Effector CD8-positive, alpha-beta T cell (primary cell): ENCODE results near the gene ICOSLG.
"Not testable (repeated sequence)": the region's sequence is repeated elsewhere in the genome, so short reads cannot be mapped to it uniquely, and the experiment has no call there.

Source experiments
- DNase-seq: peaks from one replicate; lab custom pipeline; 2025; lab: John Stamatoyannopoulos, UW

The ICOSLG gene

DNA sequence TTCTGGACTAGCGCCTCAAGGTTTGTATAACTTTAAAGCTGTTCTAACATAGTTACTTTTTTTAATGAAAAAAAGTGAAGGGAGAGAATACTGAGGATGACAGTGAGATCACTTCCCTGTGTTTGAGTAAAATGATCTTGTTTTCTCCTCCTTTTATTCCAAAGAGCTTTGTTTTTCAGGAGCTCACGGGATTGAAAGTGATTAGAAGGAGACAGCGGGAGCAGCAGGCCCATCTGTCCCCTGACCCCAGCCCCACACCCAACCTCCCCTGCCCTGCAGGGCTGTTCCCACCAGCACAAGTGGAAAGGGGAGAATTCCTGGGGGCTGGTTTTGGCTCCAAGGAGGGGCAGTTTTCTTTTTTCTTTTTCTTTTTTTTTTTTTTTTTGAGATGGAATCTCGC lies 23.0 kb upstream of the ICOSLG start:
- no peak for DNase-seq

DNA sequence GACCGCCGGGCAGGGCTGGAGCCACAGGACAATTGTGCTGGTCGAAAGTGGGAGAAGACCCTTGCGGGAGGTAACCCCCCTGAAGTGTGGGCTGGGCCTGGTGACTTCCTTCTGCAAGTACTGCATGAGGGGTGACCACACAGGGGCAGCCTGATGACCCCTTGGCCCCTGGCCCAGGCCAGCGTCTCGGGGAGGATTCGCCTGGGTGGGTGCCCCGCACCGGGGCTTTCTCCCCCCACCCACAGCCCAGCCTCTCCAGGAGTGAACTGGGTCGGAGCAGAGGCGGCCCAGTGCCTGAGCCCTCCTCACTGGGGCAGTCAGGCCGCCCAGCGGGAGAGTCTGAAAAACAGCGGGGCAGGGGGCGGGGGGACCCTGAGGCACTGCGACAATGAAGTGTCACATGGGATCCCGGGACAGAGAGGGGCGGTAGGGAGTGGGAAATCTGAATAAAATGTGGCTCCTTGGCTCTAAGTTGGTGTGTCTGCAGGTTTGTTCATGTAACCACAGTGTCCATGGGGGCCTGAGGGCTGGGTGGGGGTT lies 22.5 kb upstream of the ICOSLG start:
- no peak for DNase-seq

DNA sequence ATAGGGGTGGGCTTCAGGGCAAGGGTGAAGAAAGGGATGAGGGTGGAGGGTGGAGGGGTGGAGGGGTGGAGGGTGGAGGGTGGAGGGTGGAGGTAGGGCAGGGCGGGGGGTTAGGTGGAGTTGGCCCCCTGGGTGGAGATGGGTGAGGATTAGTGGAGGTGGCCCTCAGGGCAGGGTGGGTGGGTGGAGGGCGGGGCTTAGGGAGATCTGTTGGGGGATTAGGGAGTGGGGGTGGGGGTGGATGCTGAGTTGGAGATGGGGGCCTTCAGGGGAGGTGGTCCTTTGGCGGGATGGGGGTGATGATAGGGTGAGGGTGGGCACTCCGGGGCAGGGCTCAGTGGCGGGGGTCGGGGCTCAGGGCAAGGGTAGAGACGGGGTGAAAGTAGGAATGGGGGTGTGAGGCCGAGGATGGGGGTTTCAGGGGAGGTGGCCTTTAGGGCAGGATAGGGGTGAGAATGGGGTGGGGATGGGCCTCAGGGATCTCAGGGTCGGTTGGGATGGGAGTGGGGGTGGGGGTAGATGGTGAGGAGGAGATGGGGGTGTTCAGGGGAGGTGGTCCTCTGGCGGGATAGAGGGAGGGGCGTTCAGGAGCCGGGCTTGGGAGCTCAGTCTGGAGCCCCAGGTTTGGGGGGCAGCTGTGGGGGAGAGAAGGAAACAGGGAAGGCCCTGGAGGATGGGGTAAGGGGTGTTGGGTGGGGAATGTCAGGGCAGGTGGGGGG lies 21.8 kb upstream of the ICOSLG start:
- DNase-seq: no peak

DNA sequence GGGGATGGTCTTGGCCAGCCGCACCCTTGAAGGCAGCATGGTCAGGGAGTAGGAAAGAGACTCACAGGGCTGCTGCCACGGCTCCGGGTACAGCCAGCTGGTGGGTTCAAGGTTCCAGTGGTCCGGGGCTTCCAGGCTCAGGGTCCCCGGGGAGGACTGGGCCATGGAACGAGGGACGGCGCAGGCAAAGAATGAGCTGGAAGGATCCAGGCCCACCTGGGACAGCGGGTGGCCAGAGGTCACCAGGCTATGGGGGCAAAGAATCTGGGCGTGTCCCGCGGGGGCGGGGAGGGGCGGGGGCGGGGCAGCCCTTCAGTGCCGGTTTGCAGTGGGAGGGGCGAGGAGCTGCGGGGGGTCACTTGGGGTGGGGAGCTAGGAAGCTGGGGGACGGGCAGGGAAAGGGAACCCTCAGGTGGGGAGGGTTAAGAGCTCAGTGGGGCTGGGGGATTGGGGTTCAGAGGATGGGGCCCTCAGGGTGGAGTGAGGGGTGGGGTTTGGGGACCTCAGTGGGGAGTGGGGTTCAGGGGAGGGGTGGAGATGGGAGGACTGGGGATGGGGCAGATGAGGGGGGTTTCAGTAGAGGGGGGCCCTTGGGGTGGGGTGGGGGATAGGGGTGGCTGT lies 21.0 kb upstream of the ICOSLG start, which contains the start of gene DNMT3L:
Gene DNMT3L, minus strand, starts transcription at position 223 of the 621 bp plus-strand sequence. CDS start 638 bp downstream, outside the sequence.
- no peak for DNase-seq

DNA sequence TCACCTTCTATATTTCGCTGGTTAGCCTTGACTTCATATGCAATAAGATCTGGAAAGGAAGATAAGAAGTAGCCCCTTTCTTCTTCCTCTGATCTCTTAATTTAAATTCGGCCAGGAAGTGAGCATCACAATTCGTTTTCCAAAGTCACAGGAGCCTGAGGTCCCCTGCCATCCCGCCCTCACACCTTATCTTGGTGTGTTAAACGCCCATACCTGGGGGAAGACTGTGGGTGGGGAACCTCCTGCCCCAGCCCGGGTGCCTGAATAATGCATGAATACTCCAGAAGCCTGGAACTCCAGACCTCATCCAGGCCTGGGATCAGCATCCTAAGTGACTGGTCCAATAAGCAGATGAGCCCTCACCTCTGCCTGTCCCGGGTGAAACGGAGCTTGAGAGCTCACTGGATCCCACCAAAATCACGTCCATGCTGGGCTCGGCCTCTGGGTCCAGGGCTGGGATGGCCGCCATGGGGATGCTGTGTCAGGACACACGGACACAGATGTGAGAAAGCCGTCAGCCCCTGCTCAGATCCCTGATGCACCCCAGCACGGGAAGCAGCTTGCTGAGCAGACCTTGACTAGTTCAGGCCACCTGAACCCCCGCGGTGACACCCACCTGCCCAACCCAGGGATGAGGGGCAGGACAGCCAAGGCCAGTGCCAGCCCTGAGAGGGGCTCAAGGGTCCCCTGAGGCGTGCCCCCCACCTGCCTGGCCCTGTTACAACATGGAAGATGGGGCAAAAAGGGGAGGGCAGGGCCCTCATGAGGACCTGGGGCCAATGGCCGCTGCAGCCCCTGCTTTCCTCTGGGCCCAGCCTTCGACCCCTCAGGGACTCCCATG lies 20.3 kb upstream of the ICOSLG start:
- DNase-seq: no peak

DNA sequence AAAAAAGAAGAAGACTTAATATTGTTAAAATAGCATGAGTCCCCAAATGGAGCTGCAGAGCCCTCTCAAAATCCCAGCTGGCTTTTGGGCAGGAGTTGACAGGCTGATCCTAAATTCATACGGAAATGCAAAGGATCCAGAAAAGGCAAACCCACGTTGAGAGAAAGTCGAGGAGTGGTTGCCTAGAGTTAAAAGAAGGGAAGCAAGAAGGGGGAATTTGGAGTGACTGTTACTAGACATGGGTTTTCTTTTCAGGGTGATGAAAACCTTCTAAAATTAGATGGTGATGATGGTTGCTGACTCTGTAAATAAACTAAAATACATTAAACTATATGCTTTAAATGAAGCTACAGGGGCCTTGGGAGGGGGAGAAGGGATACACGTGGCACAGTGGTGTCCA lies 19.3 kb upstream of the ICOSLG start:
- no peak for DNase-seq

DNA sequence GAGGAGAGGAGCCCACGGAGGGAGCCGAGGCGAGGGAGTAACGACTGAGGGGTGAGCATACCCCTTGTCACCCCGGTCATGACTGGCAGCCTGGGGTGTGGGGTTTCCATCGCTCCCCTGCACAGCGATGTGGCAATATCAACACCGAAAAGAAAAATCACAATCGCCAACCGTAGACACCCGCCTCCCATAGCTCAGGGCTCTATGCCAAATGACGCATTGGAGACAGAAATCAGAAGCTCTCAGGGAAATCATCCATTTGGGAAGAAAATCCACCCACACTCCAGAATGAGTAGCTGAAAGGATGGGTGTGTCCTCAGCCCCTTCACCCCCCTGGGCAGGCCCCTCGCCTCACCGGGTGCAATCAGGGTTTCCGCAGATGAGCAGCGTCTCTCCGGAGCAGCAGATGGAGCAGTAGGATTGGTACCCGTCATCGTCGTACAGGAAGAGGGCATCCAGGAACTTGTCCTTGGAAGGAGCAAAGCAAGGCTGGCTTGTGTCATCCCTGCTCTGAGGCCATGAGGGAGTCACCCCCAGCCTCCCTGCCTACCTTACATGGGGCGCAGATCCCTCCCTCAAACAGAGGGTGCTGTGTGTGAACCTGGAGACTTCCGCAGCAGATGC lies 18.5 kb upstream of the ICOSLG start:
- DNase-seq: no peak

DNA sequence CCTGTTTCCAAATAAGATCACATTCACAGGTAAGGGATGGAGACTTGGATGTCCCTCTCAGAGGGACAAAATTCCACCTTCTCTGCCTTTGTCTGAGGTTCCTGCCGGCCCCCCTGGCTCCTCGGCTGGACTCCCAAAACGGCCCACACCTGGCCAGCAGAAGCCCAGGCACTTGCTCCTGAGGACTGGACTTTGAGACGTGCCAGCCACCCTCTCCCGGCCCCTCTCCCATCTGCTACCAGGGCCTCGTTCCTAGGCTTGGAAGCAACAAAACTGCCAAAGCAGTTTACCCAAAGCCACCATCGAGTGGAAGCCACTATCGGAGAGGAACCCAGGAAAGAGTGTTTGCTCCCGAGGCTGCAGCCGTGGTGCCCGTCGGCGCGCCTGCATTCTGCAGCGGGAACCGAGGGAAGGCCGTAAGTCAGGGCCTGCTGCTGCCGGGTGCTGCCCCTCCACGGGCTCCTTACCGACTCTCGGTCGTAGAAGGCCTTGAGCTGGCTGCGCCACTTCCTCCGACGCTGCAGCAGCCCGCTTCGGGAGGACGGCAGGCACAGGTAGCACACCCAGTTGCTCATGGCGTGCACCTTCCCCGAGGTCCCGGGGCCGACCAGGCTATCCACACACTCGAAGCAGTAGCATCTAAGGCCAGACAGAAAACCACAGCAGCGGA lies 17.4 kb upstream of the ICOSLG start:
- no peak for DNase-seq

DNA sequence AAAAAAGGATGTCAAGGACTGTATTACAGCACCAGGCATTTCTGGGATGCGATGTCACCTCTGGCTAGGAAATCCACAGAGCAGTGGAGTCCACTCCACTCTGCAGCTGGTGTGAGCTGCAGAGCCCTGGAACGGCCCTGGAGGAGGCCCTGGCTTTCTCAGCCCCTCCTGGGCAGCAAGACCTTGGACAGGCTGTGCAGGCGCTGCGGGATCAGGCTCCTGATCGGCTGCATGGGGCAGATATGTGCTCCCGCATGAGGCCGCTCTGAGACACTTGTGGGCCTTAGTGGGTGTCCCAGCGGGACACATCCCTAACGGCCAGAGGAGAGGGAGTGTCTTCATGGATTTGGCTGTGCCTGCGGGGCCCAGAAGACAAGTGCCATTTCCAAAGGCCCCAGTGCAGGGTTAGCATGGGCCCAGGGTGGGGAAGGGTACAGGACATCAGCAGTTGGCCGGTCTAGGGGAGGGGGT lies 14.8 kb upstream of the ICOSLG start:
- no peak for DNase-seq

DNA sequence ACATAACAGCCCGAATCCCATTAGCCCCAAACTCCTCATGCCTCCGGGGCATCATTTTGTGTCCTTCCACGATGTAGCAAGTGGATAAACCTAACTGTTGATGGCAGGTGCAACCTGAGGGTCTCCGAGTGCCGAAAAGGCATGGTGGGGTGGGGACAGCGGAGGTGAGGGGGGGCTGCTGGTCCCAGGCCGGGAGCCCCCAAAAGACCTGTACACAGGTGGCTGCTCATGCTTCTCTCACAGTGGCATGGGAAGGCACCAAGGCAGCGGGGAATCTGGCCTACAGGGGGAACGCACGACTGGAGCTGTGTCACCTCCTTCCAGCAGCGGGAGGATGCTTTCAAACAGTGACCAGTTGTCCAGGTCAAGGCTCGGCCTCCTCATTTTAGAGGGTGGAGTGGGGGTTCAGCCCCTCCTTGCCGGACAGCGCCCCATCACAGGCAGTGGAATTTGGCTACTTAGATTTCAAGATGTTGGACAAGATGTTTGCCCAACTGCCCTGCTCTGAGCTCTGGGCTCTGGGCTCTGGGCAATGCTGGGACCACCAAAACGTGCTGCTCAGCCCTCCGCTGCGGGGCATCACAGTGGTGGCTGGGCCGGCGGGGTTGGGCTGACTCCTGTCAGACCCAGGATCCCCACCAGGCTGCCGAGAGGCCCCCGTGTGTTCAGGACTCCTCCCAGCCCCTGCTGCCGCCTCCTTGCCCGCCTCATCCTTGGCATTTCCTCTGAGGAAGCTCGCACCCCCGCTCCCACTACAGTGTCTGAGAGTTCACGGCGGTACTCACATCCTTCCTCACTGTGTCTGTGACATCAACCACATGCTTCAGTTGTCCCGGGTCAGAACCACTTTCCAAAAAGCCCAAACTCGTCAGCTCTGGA lies 13.3 kb upstream of the ICOSLG start:
- DNase-seq: no peak

DNA sequence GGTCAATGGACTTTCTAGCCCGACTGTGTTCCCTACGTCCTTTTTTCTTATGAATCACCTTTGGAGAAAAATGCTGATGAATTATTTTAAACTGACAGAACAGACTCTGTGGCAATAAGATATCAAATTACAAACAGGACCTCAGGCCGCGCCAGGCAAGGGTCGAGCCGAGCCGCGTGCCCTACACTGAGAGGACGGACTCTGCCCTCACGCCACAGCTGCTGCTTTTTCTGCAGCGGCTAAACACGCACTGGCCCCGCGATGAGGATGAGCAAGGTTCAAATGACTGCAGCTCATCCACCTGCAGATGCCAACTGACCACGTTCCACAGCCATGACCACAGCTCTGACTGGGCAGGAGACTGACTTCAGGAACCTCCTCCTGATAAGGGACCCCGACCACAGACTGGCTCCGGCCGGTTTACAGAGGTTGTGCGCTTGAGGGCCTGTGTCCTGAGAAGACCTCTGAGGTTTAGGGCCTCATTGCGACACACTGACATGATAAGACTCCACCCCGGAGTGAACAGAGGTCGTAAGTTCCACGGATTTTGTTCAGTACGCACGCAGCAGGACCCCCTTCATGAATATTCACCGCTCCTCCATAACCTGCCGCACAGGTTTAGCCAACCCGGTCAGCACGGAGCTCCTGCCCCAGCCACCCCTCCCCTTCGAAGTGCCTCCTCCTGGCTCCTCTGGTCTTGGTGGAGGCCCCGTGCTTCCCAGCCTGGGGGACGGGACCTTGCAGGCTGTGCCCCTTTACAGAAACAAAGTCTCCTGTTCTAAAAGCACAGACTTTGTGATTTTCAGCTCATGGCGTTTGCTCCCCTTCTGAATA lies 8.7 kb upstream of the ICOSLG start:
- not testable (repeated sequence) for DNase-seq

DNA sequence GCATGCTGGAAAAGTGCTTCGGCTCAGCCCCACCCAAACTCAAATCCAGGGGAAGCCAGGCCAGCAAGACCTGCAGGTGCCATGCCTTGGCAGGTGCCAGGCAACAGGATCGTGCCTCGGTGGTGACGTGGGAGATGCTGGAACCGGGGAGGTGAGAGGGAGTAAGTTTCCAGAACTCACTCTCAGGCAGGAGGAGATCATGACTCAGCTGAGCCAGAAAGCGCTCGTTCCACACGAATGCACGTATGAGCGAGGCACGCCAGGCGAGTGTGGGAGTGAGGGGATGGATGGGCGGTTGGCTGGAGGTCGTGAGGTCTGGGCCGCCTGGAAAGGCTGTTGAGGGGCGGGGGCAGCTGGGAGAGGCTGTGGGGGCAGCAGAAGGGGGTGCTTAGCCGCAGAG lies 7.2 kb upstream of the ICOSLG start:
- DNase-seq: not testable (repeated sequence)

DNA sequence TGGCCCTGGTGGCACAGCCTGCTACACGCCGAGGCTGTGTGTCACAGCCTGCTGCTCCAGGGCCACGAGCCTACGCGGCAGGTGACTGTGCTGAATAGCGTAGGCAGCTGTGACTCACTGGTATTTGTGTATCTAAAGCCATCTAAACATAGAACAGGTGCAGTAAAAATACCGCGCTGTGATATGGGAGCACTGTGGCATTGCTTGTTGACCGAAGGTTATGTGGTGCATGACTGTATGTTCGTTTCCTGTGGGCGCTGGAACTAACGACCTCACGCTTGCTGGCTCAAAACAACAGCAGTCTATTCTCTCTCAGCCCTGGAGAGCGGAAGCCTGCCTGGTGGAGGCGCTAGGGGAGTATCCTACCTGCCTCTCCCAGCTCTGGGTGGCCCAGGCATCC lies 3.2 kb upstream of the ICOSLG start:
- DNase-seq: not testable (repeated sequence)

DNA sequence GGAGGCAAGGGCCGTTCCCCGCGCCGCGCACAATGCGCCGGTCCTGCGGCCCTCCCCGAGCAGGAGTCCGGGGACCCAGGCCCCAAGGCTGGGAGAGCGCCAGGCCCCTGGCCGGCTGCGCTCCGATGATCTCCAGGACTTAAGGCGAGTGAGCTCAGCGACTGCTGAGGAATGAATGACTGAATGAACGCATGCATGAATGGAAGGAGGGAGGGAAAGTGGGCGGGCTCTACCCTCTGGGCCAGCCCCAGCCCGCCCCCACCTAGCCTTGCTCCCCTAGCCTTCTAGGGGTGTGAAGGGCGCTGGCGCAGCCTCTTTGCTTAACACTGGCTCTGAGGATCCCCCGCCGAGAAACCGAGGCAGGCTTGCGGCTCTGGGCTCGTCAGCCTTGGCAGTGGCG lies 538 bp upstream of the ICOSLG start:
- DNase-seq: not testable (repeated sequence)

DNA sequence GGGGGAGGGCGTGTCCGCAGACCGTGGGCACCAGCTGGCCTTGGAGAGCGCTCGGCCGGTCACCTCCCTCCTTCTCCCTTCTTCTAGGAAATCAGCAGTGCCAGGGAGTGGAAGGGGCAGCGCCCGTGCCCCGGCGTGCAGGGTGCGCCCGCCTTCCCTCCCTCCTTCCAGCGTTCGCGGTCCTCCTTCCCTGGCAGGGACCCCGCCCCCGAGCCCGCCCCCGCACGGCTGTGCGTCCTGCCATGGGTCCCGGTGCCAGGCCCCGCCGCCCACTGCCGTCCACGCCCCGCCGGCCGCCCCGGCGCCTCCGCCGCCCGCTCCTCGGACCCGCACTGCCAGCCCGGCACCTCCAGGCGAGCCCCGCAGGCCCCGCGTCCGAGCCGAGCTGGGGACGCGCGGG lies 390 bp downstream of the ICOSLG start:
- not testable (repeated sequence) for DNase-seq

DNA sequence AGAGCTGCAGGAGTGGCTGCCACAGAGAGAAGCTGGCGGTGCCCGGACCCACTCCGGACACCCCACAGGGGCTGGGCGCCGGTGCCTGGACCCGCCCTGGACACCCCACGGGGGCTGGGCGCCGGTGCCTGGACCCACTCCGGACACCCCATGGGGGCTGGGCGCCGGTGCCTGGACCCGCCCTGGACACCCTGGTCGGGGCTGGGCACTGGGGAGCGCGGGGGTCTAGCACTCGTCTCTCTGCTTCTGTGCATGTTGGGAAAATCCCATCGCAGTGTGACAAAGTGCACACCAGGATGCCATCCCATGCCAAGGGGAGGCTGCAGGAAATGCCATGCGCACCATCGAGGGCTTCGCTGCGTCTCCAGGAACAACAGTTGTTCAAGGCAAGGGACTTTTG lies 11.2 kb downstream of the ICOSLG start:
- DNase-seq: not testable (repeated sequence)

DNA sequence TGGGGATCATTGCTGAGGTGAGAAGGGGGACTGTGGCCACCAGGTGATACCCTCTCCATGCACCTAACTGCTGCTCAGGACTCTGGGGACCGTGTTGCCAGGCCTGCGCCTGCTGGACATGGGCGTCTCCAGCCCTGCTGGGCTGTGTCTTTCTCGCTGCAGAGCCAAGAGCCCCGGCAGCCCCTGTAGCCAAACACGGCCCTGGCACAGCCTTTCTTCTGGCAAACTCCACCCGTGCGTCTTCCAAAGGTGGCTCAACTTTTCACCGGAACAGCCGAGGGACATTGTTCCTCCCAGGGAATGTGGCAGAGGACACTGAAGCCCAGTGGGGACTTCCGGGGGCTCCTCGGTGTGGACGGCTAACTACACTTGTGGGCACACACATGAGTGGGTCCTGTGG lies 12.6 kb downstream of the ICOSLG start:
- not testable (repeated sequence) for DNase-seq

DNA sequence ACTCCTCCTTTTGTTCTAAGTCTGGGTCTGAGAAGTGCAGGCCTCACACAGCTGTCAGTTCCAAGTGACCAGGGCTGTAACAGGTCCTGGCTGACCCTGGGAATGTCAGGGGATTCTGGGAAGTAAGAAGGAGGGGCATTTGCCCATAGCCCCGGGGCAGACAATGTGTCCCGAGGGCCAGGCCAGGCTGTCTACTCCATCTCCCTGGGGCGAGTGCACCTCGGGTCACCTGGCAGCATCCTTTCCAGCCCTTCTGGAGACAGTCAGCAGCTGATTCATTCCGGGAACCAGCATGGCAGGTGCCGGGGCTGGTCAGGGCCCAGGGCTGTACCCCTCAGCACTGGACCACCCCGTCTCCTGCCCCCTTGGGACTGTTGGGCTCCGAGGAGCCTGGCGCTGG lies 13.1 kb downstream of the ICOSLG start:
- DNase-seq: not testable (repeated sequence)

DNA sequence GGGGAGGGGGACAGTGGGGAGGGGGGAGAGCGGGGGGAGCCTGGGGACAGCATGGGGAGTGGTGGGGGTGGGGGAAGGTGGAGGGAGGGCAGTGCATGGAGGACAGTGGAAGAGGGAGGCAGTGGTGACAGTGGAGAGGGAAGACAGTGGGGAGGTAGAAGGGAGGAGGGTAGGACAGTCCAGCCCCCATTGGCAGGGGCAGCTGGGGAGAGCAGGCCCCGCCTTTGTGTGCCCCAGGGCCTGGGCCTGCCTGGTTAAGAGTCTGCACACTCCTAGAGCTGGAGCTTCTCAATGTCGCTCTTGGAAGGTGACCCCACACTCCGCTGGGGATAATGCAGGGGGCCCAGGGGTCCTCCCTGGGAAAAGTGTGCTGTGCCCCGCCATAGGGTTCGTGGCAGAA lies 15.1 kb downstream of the ICOSLG start:
- DNase-seq: not testable (repeated sequence)
